ENCODE measurements around the gene KCNK1. TPM values are rescaled to one million over a fixed set of nuclear protein-coding genes. Genes with fewer than 3 reads are reported as not detected.

The KCNK1 gene
- total RNA-seq, 1 experiment from 2014 or later: not detected

GRCh38 chr1:233627823-233628222 lies 13.9 kb downstream of the KCNK1 start:
- ChIA-PET CTCF (no interaction called here), POLR2A (no interaction called here)
- intact Hi-C loops (cut with micrococcal nuclease; ENCODE audit: unreplicated experiment): no loop called here
- H3K36me3 ChIP-seq (ENCODE audit: control insufficient read depth, insufficient read depth, low read length): no peaks in the 10 kb centered on the region
- H3K9me3 ChIP-seq: no peaks in the 10 kb centered on the region
- H3K4me1 Mint-ChIP-seq (ENCODE audit: low read depth, unreplicated experiment): no peaks in the 10 kb centered on the region
- no TSS peak for BruUV-seq (replicated peaks)
- H3K9me3 Mint-ChIP-seq (ENCODE audit: unreplicated experiment): no peaks in the 10 kb centered on the region
- H3K36me3 Mint-ChIP-seq (ENCODE audit: insufficient read depth, unreplicated experiment): no peaks in the 10 kb centered on the region
- H3K27me3 ChIP-seq (replicated peaks; ENCODE audit: control insufficient read depth, insufficient read depth, low read length): no peaks in the 10 kb centered on the region
- H3K4me1 ChIP-seq: no peaks in the 10 kb centered on the region
- H3K4me3 Mint-ChIP-seq (ENCODE audit: unreplicated experiment): no peak overlapping the region
- no peak overlapping the region for H3K27ac Mint-ChIP-seq (ENCODE audit: unreplicated experiment)
- H3K27me3 Mint-ChIP-seq (ENCODE audit: insufficient read depth, unreplicated experiment): peaks cover 13% of the 10 kb centered on the region
- TF ChIP-seq, protein P1, sequence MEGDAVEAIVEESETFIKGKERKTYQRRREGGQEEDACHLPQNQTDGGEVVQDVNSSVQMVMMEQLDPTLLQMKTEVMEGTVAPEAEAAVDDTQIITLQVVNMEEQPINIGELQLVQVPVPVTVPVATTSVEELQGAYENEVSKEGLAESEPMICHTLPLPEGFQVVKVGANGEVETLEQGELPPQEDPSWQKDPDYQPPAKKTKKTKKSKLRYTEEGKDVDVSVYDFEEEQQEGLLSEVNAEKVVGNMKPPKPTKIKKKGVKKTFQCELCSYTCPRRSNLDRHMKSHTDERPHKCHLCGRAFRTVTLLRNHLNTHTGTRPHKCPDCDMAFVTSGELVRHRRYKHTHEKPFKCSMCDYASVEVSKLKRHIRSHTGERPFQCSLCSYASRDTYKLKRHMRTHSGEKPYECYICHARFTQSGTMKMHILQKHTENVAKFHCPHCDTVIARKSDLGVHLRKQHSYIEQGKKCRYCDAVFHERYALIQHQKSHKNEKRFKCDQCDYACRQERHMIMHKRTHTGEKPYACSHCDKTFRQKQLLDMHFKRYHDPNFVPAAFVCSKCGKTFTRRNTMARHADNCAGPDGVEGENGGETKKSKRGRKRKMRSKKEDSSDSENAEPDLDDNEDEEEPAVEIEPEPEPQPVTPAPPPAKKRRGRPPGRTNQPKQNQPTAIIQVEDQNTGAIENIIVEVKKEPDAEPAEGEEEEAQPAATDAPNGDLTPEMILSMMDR (IDR thresholded peaks at IDR 0.05; ENCODE audit: insufficient read depth in 1 of 2, low read depth in 1 of 2, low read length in 1 of 2, severe bottlenecking in 1 of 2, unreplicated experiment in 1 of 2): no peak
- no peak for DNase-seq
- H3K4me3 ChIP-seq (ENCODE audit: low read depth, low read length): no peak overlapping the region

DNA sequence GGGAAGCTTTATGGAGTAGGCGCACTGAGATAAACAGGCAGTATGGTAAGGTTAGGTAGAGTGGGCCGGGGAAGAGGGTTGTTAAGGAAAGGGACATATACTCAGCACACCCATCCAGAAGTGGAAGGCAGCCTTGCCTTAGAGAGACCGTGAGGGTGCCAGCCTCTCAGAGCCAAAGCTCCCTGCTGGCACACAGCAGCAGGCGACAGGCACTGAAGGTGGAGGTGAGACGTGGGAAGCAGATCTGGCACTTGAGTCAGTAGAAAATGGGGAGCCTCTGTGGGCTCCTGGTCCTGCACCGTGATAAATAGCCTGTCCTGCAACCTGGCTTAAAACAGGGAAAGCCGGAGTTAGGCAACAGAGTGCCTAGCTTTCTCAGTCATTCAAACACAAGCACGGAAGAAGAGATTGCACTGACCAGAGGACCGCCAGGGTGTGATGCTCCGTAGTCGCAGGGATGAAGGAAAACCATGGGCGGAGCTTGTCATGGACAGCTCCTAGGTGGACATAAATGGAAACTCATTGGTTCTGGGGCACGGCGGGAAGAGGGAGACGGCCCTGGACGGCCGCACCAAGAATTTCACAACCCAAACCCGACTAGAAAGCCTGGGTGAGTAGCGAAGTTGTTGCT lies 15.5 kb downstream of the KCNK1 start:
- intact Hi-C loops (cut with micrococcal nuclease; ENCODE audit: unreplicated experiment): no loop called here
- H3K4me1 ChIP-seq: no peaks in the 10 kb centered on the region
- H3K27ac Mint-ChIP-seq (ENCODE audit: unreplicated experiment): no peak overlapping the region

DNA sequence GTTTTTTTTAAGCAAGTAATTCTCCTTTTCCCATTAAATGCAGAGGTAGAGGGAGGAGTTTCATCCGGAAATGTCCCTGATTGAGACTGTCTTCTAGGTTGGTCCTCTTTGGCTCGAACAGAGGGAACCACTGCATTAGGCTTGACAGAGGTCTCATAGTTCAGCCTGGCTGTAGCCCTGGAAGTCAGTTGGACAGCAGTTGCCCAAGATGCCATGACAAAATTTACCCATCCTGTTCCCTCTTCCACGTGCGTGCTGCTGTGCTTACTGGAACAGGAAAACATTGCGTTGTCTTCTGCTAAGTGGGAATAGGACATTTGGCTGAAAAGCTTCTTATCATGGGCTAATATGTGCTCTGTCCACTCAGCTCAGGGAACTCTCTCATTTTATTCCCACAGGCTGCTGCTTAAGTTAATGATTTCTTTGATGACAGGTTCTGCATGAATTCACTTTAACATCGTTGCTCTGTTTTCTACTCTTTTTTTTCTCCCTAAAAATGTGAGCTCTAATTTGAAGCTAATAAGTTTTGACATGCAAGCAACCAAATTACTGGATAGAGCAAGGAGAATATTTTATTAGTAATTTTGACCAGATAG lies 18.0 kb downstream of the KCNK1 start:
- Histone ChIP-seq H3K4me3 (ENCODE audit: low read depth, low read length) (no peak overlapping the region), H3K27me3 (replicated peaks; ENCODE audit: control insufficient read depth, insufficient read depth, low read length) (no peaks in the 10 kb centered on the region), H3K4me1 (no peaks in the 10 kb centered on the region), H3K36me3 (ENCODE audit: control insufficient read depth, insufficient read depth, low read length) (no peaks in the 10 kb centered on the region), H3K9me3 (no peaks in the 10 kb centered on the region)
- intact Hi-C loops (cut with micrococcal nuclease; ENCODE audit: unreplicated experiment): no loop called here
- H3K9me3 Mint-ChIP-seq (ENCODE audit: unreplicated experiment): no peaks in the 10 kb centered on the region
- no peaks in the 10 kb centered on the region for H3K4me1 Mint-ChIP-seq (ENCODE audit: low read depth, unreplicated experiment)
- H3K27me3 Mint-ChIP-seq (ENCODE audit: insufficient read depth, unreplicated experiment): peaks cover 17% of the 10 kb centered on the region
- ChIA-PET POLR2A (no interaction called here), CTCF (no interaction called here)
- H3K27ac Mint-ChIP-seq (ENCODE audit: unreplicated experiment): no peak overlapping the region
- H3K4me3 Mint-ChIP-seq (ENCODE audit: unreplicated experiment): no peak overlapping the region
- BruUV-seq (replicated peaks): no TSS peak
- no peaks in the 10 kb centered on the region for H3K36me3 Mint-ChIP-seq (ENCODE audit: insufficient read depth, unreplicated experiment)
- TF ChIP-seq, protein P1 (IDR thresholded peaks at IDR 0.05; ENCODE audit: insufficient read depth in 1 of 2, low read depth in 1 of 2, low read length in 1 of 2, severe bottlenecking in 1 of 2, unreplicated experiment in 1 of 2): no peak
- no peak for DNase-seq

More for the DNA sequence above, 15.5 kb downstream of the KCNK1 start:
- H3K4me1 Mint-ChIP-seq (ENCODE audit: low read depth, unreplicated experiment): no peaks in the 10 kb centered on the region
- no peaks in the 10 kb centered on the region for H3K27me3 ChIP-seq (replicated peaks; ENCODE audit: control insufficient read depth, insufficient read depth, low read length)
- H3K9me3 Mint-ChIP-seq (ENCODE audit: unreplicated experiment): no peaks in the 10 kb centered on the region
- no peak overlapping the region for H3K4me3 ChIP-seq (ENCODE audit: low read depth, low read length)
- TF ChIP-seq, protein P1 (IDR thresholded peaks at IDR 0.05; ENCODE audit: insufficient read depth in 1 of 2, low read depth in 1 of 2, low read length in 1 of 2, severe bottlenecking in 1 of 2, unreplicated experiment in 1 of 2): no peak
- no peaks in the 10 kb centered on the region for H3K36me3 Mint-ChIP-seq (ENCODE audit: insufficient read depth, unreplicated experiment)
- peaks cover 9% of the 10 kb centered on the region for H3K27me3 Mint-ChIP-seq (ENCODE audit: insufficient read depth, unreplicated experiment)
- CTCF ChIA-PET: no interaction called here
- POLR2A ChIA-PET: no interaction called here
- H3K36me3 ChIP-seq (ENCODE audit: control insufficient read depth, insufficient read depth, low read length): no peaks in the 10 kb centered on the region
- no TSS peak for BruUV-seq (replicated peaks)
- H3K9me3 ChIP-seq: no peaks in the 10 kb centered on the region
- no peak for DNase-seq
- H3K4me3 Mint-ChIP-seq (ENCODE audit: unreplicated experiment): no peak overlapping the region
